ENCODE data around the gene GPC6.

DNA sequence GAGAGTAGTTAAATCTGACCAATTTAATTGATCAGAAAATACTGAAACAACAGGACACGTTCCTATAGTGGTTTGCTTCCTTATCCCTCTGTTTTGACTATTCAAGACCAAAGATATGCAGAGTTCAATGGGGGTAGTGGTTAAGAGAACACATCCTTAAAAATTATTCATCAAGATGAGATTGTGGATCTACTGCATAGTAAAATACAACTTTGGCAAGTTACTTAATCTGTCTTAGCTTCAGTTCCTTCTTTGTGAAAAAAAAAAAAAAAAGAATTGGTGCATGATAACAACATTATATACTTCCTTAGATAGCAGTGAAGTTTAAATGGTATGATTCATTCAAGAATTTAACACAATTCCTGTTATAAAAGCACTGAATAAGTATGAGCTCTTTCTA lies 700.8 kb downstream of the GPC6 start:
- TF ChIP-seq, protein P1, sequence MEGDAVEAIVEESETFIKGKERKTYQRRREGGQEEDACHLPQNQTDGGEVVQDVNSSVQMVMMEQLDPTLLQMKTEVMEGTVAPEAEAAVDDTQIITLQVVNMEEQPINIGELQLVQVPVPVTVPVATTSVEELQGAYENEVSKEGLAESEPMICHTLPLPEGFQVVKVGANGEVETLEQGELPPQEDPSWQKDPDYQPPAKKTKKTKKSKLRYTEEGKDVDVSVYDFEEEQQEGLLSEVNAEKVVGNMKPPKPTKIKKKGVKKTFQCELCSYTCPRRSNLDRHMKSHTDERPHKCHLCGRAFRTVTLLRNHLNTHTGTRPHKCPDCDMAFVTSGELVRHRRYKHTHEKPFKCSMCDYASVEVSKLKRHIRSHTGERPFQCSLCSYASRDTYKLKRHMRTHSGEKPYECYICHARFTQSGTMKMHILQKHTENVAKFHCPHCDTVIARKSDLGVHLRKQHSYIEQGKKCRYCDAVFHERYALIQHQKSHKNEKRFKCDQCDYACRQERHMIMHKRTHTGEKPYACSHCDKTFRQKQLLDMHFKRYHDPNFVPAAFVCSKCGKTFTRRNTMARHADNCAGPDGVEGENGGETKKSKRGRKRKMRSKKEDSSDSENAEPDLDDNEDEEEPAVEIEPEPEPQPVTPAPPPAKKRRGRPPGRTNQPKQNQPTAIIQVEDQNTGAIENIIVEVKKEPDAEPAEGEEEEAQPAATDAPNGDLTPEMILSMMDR (IDR thresholded peaks at IDR 0.05 in 2 of 3, conservative IDR thresholded peaks at IDR 0.05 in 1 of 3; ENCODE audit: insufficient read depth in 2 of 3, low read depth in 1 of 3, low read length in 3 of 3) = no peak
- TF ChIP-seq ARHGAP35 (IDR thresholded peaks at IDR 0.05; ENCODE audit: partially characterized antibody) (no peak), TAF1 (IDR thresholded peaks at IDR 0.05; ENCODE audit: control insufficient read depth, extremely low read depth, insufficient read depth, low read length, severe bottlenecking) (no peak), HMG20B (CRISPR knock-in tag; IDR thresholded peaks at IDR 0.05) (no peak)
- TF ChIP-seq, protein P2, sequence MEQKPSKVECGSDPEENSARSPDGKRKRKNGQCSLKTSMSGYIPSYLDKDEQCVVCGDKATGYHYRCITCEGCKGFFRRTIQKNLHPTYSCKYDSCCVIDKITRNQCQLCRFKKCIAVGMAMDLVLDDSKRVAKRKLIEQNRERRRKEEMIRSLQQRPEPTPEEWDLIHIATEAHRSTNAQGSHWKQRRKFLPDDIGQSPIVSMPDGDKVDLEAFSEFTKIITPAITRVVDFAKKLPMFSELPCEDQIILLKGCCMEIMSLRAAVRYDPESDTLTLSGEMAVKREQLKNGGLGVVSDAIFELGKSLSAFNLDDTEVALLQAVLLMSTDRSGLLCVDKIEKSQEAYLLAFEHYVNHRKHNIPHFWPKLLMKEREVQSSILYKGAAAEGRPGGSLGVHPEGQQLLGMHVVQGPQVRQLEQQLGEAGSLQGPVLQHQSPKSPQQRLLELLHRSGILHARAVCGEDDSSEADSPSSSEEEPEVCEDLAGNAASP (IDR thresholded peaks at IDR 0.05) = no peak
